ENCODE results near the gene NCKAP5.

The NCKAP5 gene

GRCh38 chr2:132730611-132731010 lies 837.7 kb downstream of the NCKAP5 start:
- DNase-seq (ENCODE audit: extremely low spot score): no peak
- TF ChIP-seq CTCF (IDR thresholded peaks at IDR 0.05; ENCODE audit: control extremely low read depth, extremely low read depth, low read depth, missing control alignments): no peak
- ChIA-PET CTCF (no interaction called here), POLR2A (no interaction called here)

GRCh38 chr2:132729522-132729921 lies 838.7 kb downstream of the NCKAP5 start:
- POLR2A ChIA-PET: no interaction called here
- CTCF ChIA-PET: no interaction called here
- TF ChIP-seq CTCF (IDR thresholded peaks at IDR 0.05; ENCODE audit: control extremely low read depth, extremely low read depth, low read depth, missing control alignments): no peak
- DNase-seq (ENCODE audit: extremely low spot score): no peak

- no peak for TF ChIP-seq CTCF (IDR thresholded peaks at IDR 0.05; ENCODE audit: control extremely low read depth, extremely low read depth, low read depth, missing control alignments)
- ChIA-PET POLR2A (no interaction called here), CTCF (interaction anchor here (0.8 kb wide), 1 partner anchor 131 kb away, joined by 3 read pairs; no protein-coding TSS in a partner anchor)
- DNase-seq (ENCODE audit: extremely low spot score): no peak
Observed at GRCh38 chr2:132726155-132726554, 842.1 kb downstream of the NCKAP5 start.

DNA sequence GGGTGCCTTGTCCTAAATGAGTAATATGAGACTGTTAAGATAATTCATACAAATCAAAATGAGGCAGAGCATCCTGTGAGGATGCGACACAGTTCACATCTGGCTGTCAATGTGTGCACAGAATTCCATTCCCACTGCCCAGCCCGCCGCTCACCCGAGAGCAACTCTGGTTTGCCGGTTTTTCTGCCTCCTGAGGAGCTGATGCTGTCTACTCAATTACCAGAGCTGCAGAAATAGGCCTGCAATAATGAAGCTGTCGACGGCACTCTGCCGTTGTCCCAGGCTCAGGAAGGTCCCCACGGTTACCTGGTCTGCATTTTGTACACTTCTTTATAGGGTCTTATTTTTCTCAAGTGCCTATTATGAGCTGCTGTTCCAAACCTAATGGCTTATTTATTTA lies 842.5 kb downstream of the NCKAP5 start:
- POLR2A ChIA-PET: no interaction called here
- DNase-seq (ENCODE audit: extremely low spot score): no peak
- TF ChIP-seq CTCF (IDR thresholded peaks at IDR 0.05; ENCODE audit: control extremely low read depth, extremely low read depth, low read depth, missing control alignments): no peak
- CTCF ChIA-PET: interaction anchor here (0.8 kb wide), 1 partner anchor 132 kb away, joined by 3 read pairs; no protein-coding TSS in a partner anchor

- ChIA-PET POLR2A (no interaction called here), CTCF (interaction anchor here (1.1 to 1.2 kb wide), 2 partner anchors 11 to 83 kb away, joined by 3 read pairs; no protein-coding TSS in a partner anchor)
- no peak for DNase-seq (ENCODE audit: extremely low spot score)
- TF ChIP-seq CTCF (IDR thresholded peaks at IDR 0.05; ENCODE audit: control extremely low read depth, extremely low read depth, low read depth, missing control alignments): no peak
Observed at GRCh38 chr2:132725148-132725547, 843.1 kb downstream of the NCKAP5 start.

- no peak for DNase-seq (ENCODE audit: extremely low spot score)
- ChIA-PET POLR2A (no interaction called here), CTCF (no interaction called here)
- TF ChIP-seq CTCF (IDR thresholded peaks at IDR 0.05; ENCODE audit: control extremely low read depth, extremely low read depth, low read depth, missing control alignments): no peak
Observed at GRCh38 chr2:132721938-132722337, 846.3 kb downstream of the NCKAP5 start.

- no peak for DNase-seq (ENCODE audit: extremely low spot score)
- CTCF ChIA-PET: no interaction called here
- TF ChIP-seq CTCF (IDR thresholded peaks at IDR 0.05; ENCODE audit: control extremely low read depth, extremely low read depth, low read depth, missing control alignments): no peak
- POLR2A ChIA-PET: no interaction called here
Observed at GRCh38 chr2:132720393-132720792, 847.9 kb downstream of the NCKAP5 start.
